Non-pigmented ciliary epithelial cell (primary cell): Measurements from ENCODE around the gene ZNF236.

Experiments used
- DNase-seq: peaks from one replicate; pipeline ENCODE4 v3.0.0-alpha.2; 2010; ENCODE audit warnings: low read depth

The ZNF236 gene

GRCh38 chr18:76821356-76821874 is 942 bp upstream of the ZNF236 start:
- DNase-seq = no peak

- DNase-seq = no peak
Measured at GRCh38 chr18:76821875-76822505, 367 bp upstream of the ZNF236 start.

- no peak for DNase-seq
Measured at GRCh38 chr18:76823161-76823538, 793 bp downstream of the ZNF236 start.

GRCh38 chr18:76823587-76824011 is 1.2 kb downstream of the ZNF236 start:
- no peak for DNase-seq

- no peak for DNase-seq
Measured at GRCh38 chr18:76824145-76824676, 1.9 kb downstream of the ZNF236 start.

- DNase-seq = no peak
Measured at GRCh38 chr18:76824754-76825153, 2.4 kb downstream of the ZNF236 start.

GRCh38 chr18:76827205-76828200 is 5.1 kb downstream of the ZNF236 start:
- no peak for DNase-seq

- DNase-seq = no peak
Measured at GRCh38 chr18:76834379-76834778, 12.0 kb downstream of the ZNF236 start.

- no peak for DNase-seq
Measured at GRCh38 chr18:76835380-76835779, 13.0 kb downstream of the ZNF236 start.

- DNase-seq = no peak
Measured at GRCh38 chr18:76837071-76837470, 14.7 kb downstream of the ZNF236 start.

GRCh38 chr18:76838182-76838581 is 15.8 kb downstream of the ZNF236 start:
- no peak for DNase-seq

- no peak for DNase-seq
Measured at GRCh38 chr18:76839086-76839794, 16.9 kb downstream of the ZNF236 start.

GRCh38 chr18:76842837-76843530 is 20.6 kb downstream of the ZNF236 start:
- no peak for DNase-seq

GRCh38 chr18:76844144-76844543 is 21.8 kb downstream of the ZNF236 start:
- DNase-seq = no peak

GRCh38 chr18:76844742-76845477 is 22.6 kb downstream of the ZNF236 start:
- no peak for DNase-seq

GRCh38 chr18:76846217-76846616 is 23.9 kb downstream of the ZNF236 start:
- no peak for DNase-seq

GRCh38 chr18:76847916-76848315 is 25.6 kb downstream of the ZNF236 start:
- DNase-seq = no peak

- no peak for DNase-seq
Measured at GRCh38 chr18:76850112-76850511, 27.8 kb downstream of the ZNF236 start.

- no peak for DNase-seq
Measured at GRCh38 chr18:76855594-76855993, 33.2 kb downstream of the ZNF236 start.

- DNase-seq = no peak
Measured at GRCh38 chr18:76857476-76857875, 35.1 kb downstream of the ZNF236 start.
